ENCODE measurements around the gene MARK2. TPM values are rescaled to one million over a fixed set of nuclear protein-coding genes. Genes with fewer than 3 reads are reported as not detected.

Gene MARK2
- total RNA-seq, 2 experiments from 2014 or later = 23.3 to 24.5 TPM

DNA sequence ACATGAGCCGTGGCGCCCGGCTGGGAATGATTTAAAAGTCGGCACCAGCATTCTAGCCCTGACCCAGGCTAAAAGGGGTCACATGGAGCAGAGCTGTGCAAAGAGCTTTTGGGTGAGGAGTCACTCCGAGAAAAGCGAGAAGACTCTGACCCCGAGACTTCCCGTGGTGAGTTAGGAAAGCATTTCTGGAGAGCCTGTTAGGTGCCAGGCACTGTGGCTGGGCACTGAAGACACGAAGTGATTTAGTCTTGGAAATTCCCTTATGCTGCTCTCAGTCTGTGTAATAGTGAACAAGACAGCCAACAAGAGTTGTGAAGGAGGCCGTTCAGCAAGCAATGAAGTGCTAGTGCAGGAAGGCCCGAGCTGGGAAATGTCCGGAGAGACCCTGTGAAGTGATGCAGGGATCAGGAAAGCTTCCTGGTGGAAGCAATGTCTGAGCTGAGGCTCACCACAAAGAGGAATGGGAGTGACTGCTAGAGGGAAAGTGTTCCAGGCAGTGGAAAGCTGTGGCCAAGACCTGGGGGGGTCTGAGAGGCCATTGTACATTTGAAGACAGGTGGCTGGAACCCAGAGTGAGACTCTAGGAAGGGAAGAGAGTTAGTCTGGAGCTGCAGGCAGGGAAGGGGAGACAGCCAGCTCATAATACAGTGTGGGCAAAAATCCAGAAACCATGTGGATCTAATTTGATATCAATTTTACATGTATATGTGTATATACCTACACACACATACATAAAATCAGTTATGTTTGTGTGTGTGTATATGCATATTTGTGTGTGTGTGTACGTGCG lies 31.6 kb downstream of the MARK2 start:
- no peak for ATAC-seq
- H3K4me3 Mint-ChIP-seq = no peak overlapping the region

DNA sequence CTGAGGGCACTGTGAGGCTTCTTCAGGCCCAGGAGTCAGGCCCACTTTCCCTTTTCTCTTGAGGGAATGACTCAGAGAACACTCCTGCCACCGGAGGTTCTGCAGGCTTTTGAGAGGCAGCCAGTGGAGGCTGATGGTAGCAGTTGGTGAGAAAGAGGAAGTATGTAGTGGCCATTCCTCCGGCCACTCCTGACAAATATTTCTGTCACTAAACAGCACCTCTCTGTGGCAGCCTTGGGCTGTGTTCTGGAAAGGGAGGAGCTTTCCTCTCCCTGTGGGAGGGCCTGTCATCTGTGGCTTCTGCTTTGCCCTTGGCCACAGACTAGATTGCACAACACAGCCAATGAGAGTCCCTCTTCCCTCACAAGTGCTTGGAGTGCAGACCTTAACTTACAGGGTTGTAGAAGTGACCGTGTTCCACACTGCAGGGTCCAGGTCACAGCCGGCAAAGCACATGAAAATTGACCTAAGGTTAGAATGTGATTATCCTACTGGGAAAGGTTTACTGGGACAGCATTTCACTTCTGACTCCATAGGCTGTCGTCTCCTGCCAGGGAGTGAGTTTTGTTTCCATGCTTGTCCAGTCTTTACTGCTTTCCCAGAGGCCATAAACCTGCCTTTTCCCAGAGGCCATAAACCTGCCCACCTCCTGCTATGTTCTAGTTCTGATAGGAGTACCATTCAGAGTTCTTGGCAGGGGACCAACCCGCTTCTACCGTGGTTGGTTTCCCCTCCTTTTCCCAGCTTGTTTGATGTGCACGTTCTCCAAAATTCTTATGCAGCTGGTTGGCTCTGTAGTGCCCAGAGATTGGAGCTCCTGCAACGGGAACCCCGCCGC lies 33.3 kb downstream of the MARK2 start:
- H3K27me3 Mint-ChIP-seq = no peaks in the 10 kb centered on the region
- H3K4me1 Mint-ChIP-seq (ENCODE audit: low read depth) = peaks cover 84% of the 10 kb centered on the region
- ChIA-PET CTCF (interaction anchor here (0.7 to 2.4 kb wide), 7 partner anchors 11 to 129 kb away, joined by 3 to 15 read pairs (median 5); no protein-coding TSS in a partner anchor), POLR2A (interaction anchor here (0.9 to 1.8 kb wide), 4 partner anchors 11 to 48 kb away, joined by 3 to 9 read pairs (median 4); no protein-coding TSS in a partner anchor)
- TF ChIP-seq, protein P1, sequence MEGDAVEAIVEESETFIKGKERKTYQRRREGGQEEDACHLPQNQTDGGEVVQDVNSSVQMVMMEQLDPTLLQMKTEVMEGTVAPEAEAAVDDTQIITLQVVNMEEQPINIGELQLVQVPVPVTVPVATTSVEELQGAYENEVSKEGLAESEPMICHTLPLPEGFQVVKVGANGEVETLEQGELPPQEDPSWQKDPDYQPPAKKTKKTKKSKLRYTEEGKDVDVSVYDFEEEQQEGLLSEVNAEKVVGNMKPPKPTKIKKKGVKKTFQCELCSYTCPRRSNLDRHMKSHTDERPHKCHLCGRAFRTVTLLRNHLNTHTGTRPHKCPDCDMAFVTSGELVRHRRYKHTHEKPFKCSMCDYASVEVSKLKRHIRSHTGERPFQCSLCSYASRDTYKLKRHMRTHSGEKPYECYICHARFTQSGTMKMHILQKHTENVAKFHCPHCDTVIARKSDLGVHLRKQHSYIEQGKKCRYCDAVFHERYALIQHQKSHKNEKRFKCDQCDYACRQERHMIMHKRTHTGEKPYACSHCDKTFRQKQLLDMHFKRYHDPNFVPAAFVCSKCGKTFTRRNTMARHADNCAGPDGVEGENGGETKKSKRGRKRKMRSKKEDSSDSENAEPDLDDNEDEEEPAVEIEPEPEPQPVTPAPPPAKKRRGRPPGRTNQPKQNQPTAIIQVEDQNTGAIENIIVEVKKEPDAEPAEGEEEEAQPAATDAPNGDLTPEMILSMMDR (IDR thresholded peaks at IDR 0.05) = no peak
- peak overlapping the region; percentile 45 for H3K27ac Mint-ChIP-seq
- intact Hi-C loops (cut with micrococcal nuclease) = loop anchor here (5.0 kb wide), 1 partner anchor 35 kb away; the partner anchor contains the start of gene MARK2
- no peaks in the 10 kb centered on the region for H3K9me3 Mint-ChIP-seq
- DNase-seq (peak; percentile 61), ATAC-seq (peak; percentile 85)
- no peak overlapping the region for H3K4me3 Mint-ChIP-seq
- peaks cover 24% of the 10 kb centered on the region for H3K36me3 Mint-ChIP-seq (ENCODE audit: low read depth)

More for the DNA sequence above, 31.6 kb downstream of the MARK2 start:
- peaks cover 89% of the 10 kb centered on the region for H3K4me1 Mint-ChIP-seq (ENCODE audit: low read depth)
- TF ChIP-seq, protein P1 (IDR thresholded peaks at IDR 0.05) = no peak
- H3K36me3 Mint-ChIP-seq (ENCODE audit: low read depth) = peaks cover 22% of the 10 kb centered on the region
- intact Hi-C loops (cut with micrococcal nuclease) = loop anchor here (5.0 kb wide), 1 partner anchor 33 kb away; the partner anchor contains the start of gene MARK2
- H3K27me3 Mint-ChIP-seq = no peaks in the 10 kb centered on the region
- H3K27ac Mint-ChIP-seq = peak overlapping the region; percentile 69
- no peaks in the 10 kb centered on the region for H3K9me3 Mint-ChIP-seq
- ChIA-PET POLR2A (interaction anchor here (0.6 to 1.0 kb wide), 4 partner anchors 8 to 18 kb away, joined by 3 to 4 read pairs (median 3); no protein-coding TSS in a partner anchor), CTCF (interaction anchor here (1.3 to 1.4 kb wide), 2 partner anchors 19 to 33 kb away, joined by 3 to 6 read pairs; no protein-coding TSS in a partner anchor)
- no peak for DNase-seq

GRCh38 chr11:63872800-63873197 lies 33.9 kb downstream of the MARK2 start:
- Mint-ChIP-seq H3K36me3 (ENCODE audit: low read depth) (peaks cover 25% of the 10 kb centered on the region), H3K4me1 (ENCODE audit: low read depth) (peaks cover 82% of the 10 kb centered on the region), H3K9me3 (no peaks in the 10 kb centered on the region), H3K27me3 (no peaks in the 10 kb centered on the region), H3K27ac (no peak overlapping the region), H3K4me3 (no peak overlapping the region)
- ATAC-seq (no peak), DNase-seq (no peak)
- intact Hi-C loops (cut with micrococcal nuclease) = loop anchor here (5.0 kb wide), 1 partner anchor 35 kb away; the partner anchor contains the start of gene MARK2
- TF ChIP-seq, protein P1 (IDR thresholded peaks at IDR 0.05) = no peak
- ChIA-PET POLR2A (interaction anchor here (0.9 to 1.8 kb wide), 3 partner anchors 11 to 47 kb away, joined by 3 to 9 read pairs (median 5); no protein-coding TSS in a partner anchor), CTCF (interaction anchor here (0.7 to 2.4 kb wide), 7 partner anchors 10 to 128 kb away, joined by 3 to 15 read pairs (median 5); no protein-coding TSS in a partner anchor)

GRCh38 chr11:63873311-63873710 lies 34.4 kb downstream of the MARK2 start:
- CTCF ChIA-PET = interaction anchor here (1.1 to 2.4 kb wide), 5 partner anchors 10 to 128 kb away, joined by 4 to 15 read pairs (median 5); no protein-coding TSS in a partner anchor
- H3K36me3 Mint-ChIP-seq (ENCODE audit: low read depth) = peaks cover 27% of the 10 kb centered on the region

More at GRCh38 chr11:63873311-63873710, 34.4 kb downstream of the MARK2 start:
- ATAC-seq (no peak), DNase-seq (no peak)
- Mint-ChIP-seq H3K9me3 (no peaks in the 10 kb centered on the region), H3K27ac (no peak overlapping the region), H3K4me1 (ENCODE audit: low read depth) (peaks cover 84% of the 10 kb centered on the region), H3K27me3 (no peaks in the 10 kb centered on the region), H3K4me3 (no peak overlapping the region)
- POLR2A ChIA-PET = interaction anchor here (1.3 to 1.8 kb wide), 3 partner anchors 10 to 26 kb away, joined by 3 to 9 read pairs (median 5); no protein-coding TSS in a partner anchor
- intact Hi-C loops (cut with micrococcal nuclease) = loop anchor here (5.0 kb wide), 1 partner anchor 36 kb away; the partner anchor contains the start of gene MARK2
- TF ChIP-seq, protein P1 (IDR thresholded peaks at IDR 0.05) = no peak
